ENCODE results near the gene EZH1. TPM values are rescaled to one million over a fixed set of nuclear protein-coding genes. Genes with fewer than 3 reads are reported as not detected.

Gene EZH1
- total and polyA plus RNA-seq, 8 donors: 6.3 to 512 (median 29.1) TPM

DNA sequence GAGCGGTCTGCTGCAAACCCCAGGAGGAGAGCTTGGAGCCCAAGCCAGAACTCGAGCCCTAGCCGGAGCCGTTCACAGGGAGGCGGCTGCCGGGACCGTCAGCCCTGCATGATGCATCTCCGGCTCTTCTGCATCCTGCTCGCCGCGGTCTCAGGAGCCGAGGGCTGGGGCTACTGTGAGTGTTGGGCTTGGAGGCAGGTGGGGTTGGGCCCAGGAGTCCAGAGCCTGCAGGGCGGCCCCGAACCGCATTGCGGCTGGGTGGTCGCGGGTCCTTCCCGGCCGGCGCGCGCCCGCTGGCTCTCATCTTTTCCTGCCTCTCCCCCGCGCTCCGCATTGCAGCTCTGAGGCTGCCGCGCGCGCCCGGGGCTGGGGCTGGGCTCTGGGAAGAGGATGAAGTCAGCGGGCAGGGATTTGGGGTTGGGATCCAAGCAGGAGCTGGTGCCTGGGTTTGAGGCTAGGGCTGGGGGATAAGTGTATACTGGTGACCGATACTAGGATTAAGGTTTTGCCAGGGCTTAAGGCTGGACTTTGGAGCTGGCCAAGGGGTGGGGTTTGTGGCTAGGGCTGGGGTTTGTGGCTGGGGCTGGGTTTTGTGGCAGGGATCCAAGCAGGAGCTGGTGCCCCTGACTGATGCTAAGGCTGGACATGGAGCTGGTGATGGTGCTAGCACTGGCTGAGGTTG, 62.0 kb downstream of the EZH1 start:
- Histone ChIP-seq H3K4me1 (peaks cover 47 to 72% (median 66%) of the 10 kb centered on the region in 4 donors), H3K36me3 (peaks cover 0 to 26% (median 14%) of the 10 kb centered on the region in 4 donors), H3K4me3 (peak overlapping the region; percentile 43 to 59 (median 46)), H3K27ac (peak overlapping the region in 4 of 5 donors; percentile 66 to 99 (median 76)), H3K27me3 (peaks cover 0 to 26% (median 7%) of the 10 kb centered on the region in 3 donors), H3K9me3 (no peaks in the 10 kb centered on the region)
- WGBS, 5 donors: 1 to 2% (median 2%) methylated on average over 14 to 34 of the region's 34 CpGs
- TF ChIP-seq EP300 (IDR thresholded peaks at IDR 0.05) (no peak), POLR2A (IDR thresholded peaks at IDR 0.05) (no peak), POLR2AphosphoS5 (IDR thresholded peaks at IDR 0.05) (no peak), CTCF (IDR thresholded peaks at IDR 0.05) (no peak)
- intact Hi-C loops (cut with DNase I; ENCODE audit: low total_unique reads): loop anchor here (10.0 kb wide), 1 partner anchor 98 kb away; no protein-coding TSS in a partner anchor
- peak; percentile 41 to 87 for DNase-seq

DNA sequence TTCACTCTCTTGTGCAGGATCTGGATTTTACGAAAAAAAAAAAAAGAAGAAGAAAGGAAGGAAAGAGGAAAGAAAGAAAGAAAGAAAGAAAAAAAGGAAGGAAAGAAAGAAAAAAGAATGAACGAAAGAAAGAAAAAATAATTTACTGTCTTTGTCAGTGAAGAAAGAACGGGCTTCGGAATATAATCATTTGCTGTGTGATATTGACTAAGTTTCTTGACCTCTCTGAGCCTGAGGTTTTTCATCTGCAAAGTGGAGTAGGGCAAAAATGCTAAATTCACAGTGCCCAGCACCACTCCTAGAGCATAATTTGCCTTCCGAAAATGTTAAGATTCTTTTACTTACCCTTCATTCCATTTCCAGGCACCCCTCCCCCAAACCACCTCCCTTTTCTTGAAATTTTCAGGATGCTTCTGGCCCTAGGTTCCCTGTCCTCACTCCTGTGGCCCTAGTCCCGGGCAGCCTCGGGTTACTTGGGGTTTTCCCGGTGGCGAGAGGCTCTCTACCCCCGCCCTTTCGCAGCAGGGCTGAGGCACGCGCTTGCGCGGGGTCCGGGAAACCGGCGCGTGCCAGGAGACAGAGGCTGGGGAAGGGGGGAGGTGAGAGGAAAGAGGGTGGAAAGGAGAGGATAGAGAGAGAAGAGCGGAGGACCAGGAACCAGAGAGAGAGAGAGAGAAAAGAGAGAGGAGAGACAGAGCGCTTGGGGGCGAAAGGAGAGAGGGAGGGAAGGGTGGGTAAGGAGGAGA, 62.7 kb downstream of the EZH1 start, which contains the start of gene CNTNAP1:
TSS of gene CNTNAP1 (plus strand) at position 556 of the 746 bp plus-strand sequence. CDS start 299 bp downstream, outside the sequence.
- intact Hi-C loops (cut with DNase I; ENCODE audit: low total_unique reads): loop anchor here (10.0 kb wide), 1 partner anchor 97 kb away; no protein-coding TSS in a partner anchor
- WGBS, 5 donors: 10 to 13% (median 12%) methylated on average over 22 of the region's 22 CpGs
- Histone ChIP-seq H3K4me3 (peak within 1 kb of the TSS; percentile 43 to 59 (median 46)), H3K27ac (peak within 1 kb of the TSS in 4 of 5 donors; percentile 66 to 99 (median 76)), H3K4me1 (peaks cover 52 to 79% (median 73%) of the 10 kb centered on the region in 4 donors), H3K36me3 (peaks cover 0 to 20% (median 12%) of the 10 kb centered on the region in 4 donors), H3K9me3 (no peaks in the 10 kb centered on the region), H3K27me3 (peaks cover 0 to 26% (median 7%) of the 10 kb centered on the region in 3 donors)
- TF ChIP-seq EP300 (IDR thresholded peaks at IDR 0.05) (peak; percentile 42), CTCF (IDR thresholded peaks at IDR 0.05) (no peak), POLR2AphosphoS5 (IDR thresholded peaks at IDR 0.05) (peak in 2 of 3 donors; percentile 23 to 55)
- DNase-seq: peak; percentile 51 to 89

DNA sequence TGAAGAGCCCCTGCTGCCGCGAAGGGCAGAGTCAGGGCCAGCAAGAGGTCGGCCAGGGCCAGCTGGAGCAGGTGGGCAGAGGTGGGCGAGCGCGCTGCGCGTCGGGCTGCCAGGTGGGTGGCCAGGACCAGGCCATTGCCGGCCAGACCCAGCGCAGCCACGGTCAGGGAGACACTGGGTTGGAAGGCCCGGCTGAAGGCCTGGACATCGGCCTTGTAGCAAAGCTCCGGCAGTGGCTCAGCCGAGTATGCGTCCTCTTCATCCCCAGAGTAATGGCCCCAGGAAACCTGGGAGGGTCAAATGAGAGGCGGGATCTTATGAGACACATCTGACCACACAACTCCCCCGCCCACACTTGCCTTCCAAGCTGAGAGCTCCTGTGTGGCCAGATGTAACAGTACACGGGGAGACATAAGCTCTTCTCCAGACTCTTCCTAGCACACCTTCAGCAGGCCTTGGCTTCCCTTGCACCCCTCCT, 64.5 kb downstream of the EZH1 start:
- peak in 1 of 2 donors; percentile 50 for DNase-seq
- TF ChIP-seq POLR2AphosphoS5 (IDR thresholded peaks at IDR 0.05) (no peak), POLR2A (IDR thresholded peaks at IDR 0.05) (no peak), CTCF (IDR thresholded peaks at IDR 0.05) (no peak), EP300 (IDR thresholded peaks at IDR 0.05) (no peak)
- peaks cover 53 to 89% (median 83%) of the 10 kb centered on the region in 4 donors for H3K4me1 ChIP-seq
- WGBS, 5 donors: 45 to 80% (median 73%) methylated on average over 11 to 20 of the region's 20 CpGs
- intact Hi-C loops (cut with DNase I; ENCODE audit: low total_unique reads): loop anchor here (10.0 kb wide), 1 partner anchor 96 kb away; no protein-coding TSS in a partner anchor
- peaks cover 0 to 40% (median 7%) of the 10 kb centered on the region in 3 donors for H3K27me3 ChIP-seq
- H3K27ac ChIP-seq: peak overlapping the region; percentile 90 to 99 (median 96)
- H3K4me3 ChIP-seq: peak overlapping the region; percentile 58 to 96 (median 90)
- H3K36me3 ChIP-seq: peaks cover 0 to 6% (median 5%) of the 10 kb centered on the region in 4 donors
- no peaks in the 10 kb centered on the region for H3K9me3 ChIP-seq
